Measurements from ENCODE around the gene RAB11FIP3.

RAB11FIP3 gene

DNA sequence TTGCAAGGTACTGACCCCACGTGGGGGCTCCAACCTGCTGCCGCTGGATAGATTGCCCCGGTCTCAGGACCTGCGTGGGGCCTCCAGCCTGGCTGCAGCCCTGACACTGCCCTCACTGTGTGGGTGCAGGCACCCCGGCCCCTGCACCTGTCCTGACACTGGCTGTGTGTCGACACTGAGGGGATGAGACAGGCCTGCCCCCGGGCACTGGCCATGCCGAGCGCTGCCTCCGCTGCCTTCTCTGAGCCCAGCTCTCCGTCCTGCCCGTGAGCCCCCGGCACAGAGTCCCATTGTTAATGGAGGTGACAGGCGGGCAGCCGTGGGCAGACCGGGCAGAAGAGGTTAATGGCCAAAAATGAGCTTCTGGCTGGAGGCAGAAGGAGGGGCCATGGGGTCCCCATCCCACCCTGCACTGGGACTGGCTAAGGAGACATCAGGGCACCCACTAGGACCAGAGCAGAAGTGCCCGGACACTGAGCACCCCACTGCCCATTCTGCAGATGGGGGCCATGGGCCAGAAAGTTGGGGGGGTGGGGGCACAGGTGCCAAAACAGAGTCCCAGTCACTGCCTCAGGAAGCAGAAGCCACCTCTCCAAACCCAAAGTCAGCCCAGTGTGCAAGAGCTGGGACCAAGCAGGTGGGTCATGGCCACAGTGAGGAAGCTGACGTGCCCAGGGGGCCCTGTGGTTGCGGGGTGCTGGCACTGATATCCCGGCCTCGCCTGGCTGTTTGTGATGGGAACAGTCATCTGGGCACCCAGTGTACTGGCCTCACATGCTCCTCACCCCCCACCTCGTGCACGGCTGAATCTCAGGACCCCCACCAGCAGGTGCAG, 132.2 kb downstream of the RAB11FIP3 start:
- Histone ChIP-seq H3K27ac (no peak overlapping the region), H3K27me3 (ENCODE audit: insufficient read depth, low read depth, severe bottlenecking) (peaks cover 8% of the 10 kb centered on the region), H3K36me3 (no peaks in the 10 kb centered on the region), H3K4me3 (ENCODE audit: low read depth, low read length) (no peak overlapping the region), H3K9me3 (ENCODE audit: severe bottlenecking) (no peaks in the 10 kb centered on the region)
- no peak for DNase-seq
- TF ChIP-seq, protein P1, sequence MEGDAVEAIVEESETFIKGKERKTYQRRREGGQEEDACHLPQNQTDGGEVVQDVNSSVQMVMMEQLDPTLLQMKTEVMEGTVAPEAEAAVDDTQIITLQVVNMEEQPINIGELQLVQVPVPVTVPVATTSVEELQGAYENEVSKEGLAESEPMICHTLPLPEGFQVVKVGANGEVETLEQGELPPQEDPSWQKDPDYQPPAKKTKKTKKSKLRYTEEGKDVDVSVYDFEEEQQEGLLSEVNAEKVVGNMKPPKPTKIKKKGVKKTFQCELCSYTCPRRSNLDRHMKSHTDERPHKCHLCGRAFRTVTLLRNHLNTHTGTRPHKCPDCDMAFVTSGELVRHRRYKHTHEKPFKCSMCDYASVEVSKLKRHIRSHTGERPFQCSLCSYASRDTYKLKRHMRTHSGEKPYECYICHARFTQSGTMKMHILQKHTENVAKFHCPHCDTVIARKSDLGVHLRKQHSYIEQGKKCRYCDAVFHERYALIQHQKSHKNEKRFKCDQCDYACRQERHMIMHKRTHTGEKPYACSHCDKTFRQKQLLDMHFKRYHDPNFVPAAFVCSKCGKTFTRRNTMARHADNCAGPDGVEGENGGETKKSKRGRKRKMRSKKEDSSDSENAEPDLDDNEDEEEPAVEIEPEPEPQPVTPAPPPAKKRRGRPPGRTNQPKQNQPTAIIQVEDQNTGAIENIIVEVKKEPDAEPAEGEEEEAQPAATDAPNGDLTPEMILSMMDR (IDR thresholded peaks at IDR 0.05; ENCODE audit: low read depth, low read length), result no peak

GRCh38 chr16:558298-559020, 133.0 kb downstream of the RAB11FIP3 start:
- Histone ChIP-seq H3K27me3 (ENCODE audit: insufficient read depth, low read depth, severe bottlenecking) (peaks cover 8% of the 10 kb centered on the region), H3K36me3 (no peaks in the 10 kb centered on the region), H3K4me3 (ENCODE audit: low read depth, low read length) (no peak overlapping the region), H3K27ac (no peak overlapping the region), H3K9me3 (ENCODE audit: severe bottlenecking) (no peaks in the 10 kb centered on the region)
- TF ChIP-seq, protein P1 (IDR thresholded peaks at IDR 0.05; ENCODE audit: low read depth, low read length), result no peak
- no peak for DNase-seq

DNA sequence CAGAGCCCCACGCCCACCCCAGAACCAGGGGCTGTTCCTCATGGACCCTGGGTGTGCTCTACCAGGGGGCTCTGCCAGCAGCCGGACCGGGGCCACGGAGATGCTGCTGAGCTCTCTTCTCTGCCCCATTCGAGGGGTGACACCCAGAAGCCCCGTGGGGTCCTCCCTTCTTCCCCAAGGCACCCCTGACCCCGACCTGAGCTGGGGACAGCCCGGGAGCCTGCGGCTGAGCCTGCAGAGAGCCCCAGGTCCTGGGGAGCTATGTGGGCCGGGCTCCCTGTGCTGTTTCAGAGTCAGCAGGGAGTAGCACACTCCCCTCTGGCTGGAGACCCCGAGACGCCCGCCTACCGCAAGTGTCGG, 133.6 kb downstream of the RAB11FIP3 start:
- no peak overlapping the region for H3K27ac ChIP-seq
- H3K4me3 ChIP-seq (ENCODE audit: low read depth, low read length), result no peak overlapping the region
- no peaks in the 10 kb centered on the region for H3K9me3 ChIP-seq (ENCODE audit: severe bottlenecking)
- no peak for DNase-seq
- TF ChIP-seq, protein P1 (IDR thresholded peaks at IDR 0.05; ENCODE audit: low read depth, low read length), result no peak
- peaks cover 8% of the 10 kb centered on the region for H3K27me3 ChIP-seq (ENCODE audit: insufficient read depth, low read depth, severe bottlenecking)
- H3K36me3 ChIP-seq, result no peaks in the 10 kb centered on the region

- DNase-seq, result no peak
- peaks cover 8% of the 10 kb centered on the region for H3K27me3 ChIP-seq (ENCODE audit: insufficient read depth, low read depth, severe bottlenecking)
- no peaks in the 10 kb centered on the region for H3K36me3 ChIP-seq
- peak overlapping the region; percentile 29 for H3K4me3 ChIP-seq (ENCODE audit: low read depth, low read length)
- no peak overlapping the region for H3K27ac ChIP-seq
- TF ChIP-seq, protein P1 (IDR thresholded peaks at IDR 0.05; ENCODE audit: low read depth, low read length), result peak; percentile 25; the same call in 1 of the 2 replicates
- H3K9me3 ChIP-seq (ENCODE audit: severe bottlenecking), result no peaks in the 10 kb centered on the region
Observed at GRCh38 chr16:559411-560203, 134.2 kb downstream of the RAB11FIP3 start.

GRCh38 chr16:560204-560700, 134.8 kb downstream of the RAB11FIP3 start, which contains the start of gene PRR35:
TSS of gene PRR35 (plus strand) at chr16:560394. CDS start at chr16:563295, 2,901 bp downstream.
- Histone ChIP-seq H3K27me3 (ENCODE audit: insufficient read depth, low read depth, severe bottlenecking) (peaks cover 8% of the 10 kb centered on the region), H3K36me3 (no peaks in the 10 kb centered on the region), H3K27ac (no peak within 1 kb of the TSS), H3K4me3 (ENCODE audit: low read depth, low read length) (peak within 1 kb of the TSS; percentile 29), H3K9me3 (ENCODE audit: severe bottlenecking) (no peaks in the 10 kb centered on the region)
- no peak for DNase-seq
- TF ChIP-seq, protein P1 (IDR thresholded peaks at IDR 0.05; ENCODE audit: low read depth, low read length), result no peak
